Measurements from ENCODE around the gene PZP.
"Not testable (repeated sequence)": the region's sequence is repeated elsewhere in the genome, so short reads cannot be mapped to it uniquely, and the experiment has no call there.

Gene PZP

GRCh38 chr12:9156119-9156518, 52.1 kb downstream of the PZP start:
- Mint-ChIP-seq H3K36me3 (ENCODE audit: low read depth) (no peaks in the 10 kb centered on the region), H3K27me3 (ENCODE audit: low read depth) (no peaks in the 10 kb centered on the region), H3K4me3 (no peak overlapping the region), H3K27ac (no peak overlapping the region), H3K4me1 (ENCODE audit: low read depth) (no peaks in the 10 kb centered on the region), H3K9me3 (no peaks in the 10 kb centered on the region)
- DNase-seq (ENCODE audit: low spot score): no peak

- Mint-ChIP-seq H3K4me3 (no peak overlapping the region), H3K4me1 (ENCODE audit: low read depth) (no peaks in the 10 kb centered on the region), H3K27ac (no peak overlapping the region), H3K36me3 (ENCODE audit: low read depth) (no peaks in the 10 kb centered on the region), H3K27me3 (ENCODE audit: low read depth) (no peaks in the 10 kb centered on the region), H3K9me3 (peaks cover 6% of the 10 kb centered on the region)
- no peak for DNase-seq (ENCODE audit: low spot score)
Observed at GRCh38 chr12:9149372-9149771, 58.8 kb downstream of the PZP start.

GRCh38 chr12:9148926-9149325, 59.3 kb downstream of the PZP start:
- no peaks in the 10 kb centered on the region for H3K4me1 Mint-ChIP-seq (ENCODE audit: low read depth)
- H3K27me3 Mint-ChIP-seq (ENCODE audit: low read depth): no peaks in the 10 kb centered on the region
- peaks cover 6% of the 10 kb centered on the region for H3K9me3 Mint-ChIP-seq
- H3K4me3 Mint-ChIP-seq: no peak overlapping the region
- DNase-seq (ENCODE audit: low spot score): no peak
- H3K27ac Mint-ChIP-seq: no peak overlapping the region
- no peaks in the 10 kb centered on the region for H3K36me3 Mint-ChIP-seq (ENCODE audit: low read depth)

DNA sequence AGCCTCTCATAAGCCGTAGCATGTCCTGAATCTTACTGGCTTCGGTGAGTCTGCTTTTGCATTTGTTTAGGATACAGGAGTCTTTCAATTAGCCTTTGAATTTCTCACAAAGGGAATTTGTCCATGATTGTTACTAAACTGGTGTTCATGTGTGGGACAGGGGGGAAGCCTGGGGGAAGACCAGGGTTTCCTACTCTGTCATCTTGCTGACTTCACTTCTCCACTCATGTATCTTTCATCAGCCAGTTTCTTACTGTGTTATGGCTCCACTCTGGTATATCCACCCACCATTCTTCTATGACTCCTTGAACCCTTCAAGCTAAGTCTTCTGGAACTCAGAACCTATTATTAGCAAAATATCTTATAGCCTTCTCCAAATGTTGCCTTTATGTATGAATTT, 60.7 kb downstream of the PZP start:
- H3K9me3 Mint-ChIP-seq: peaks cover 6% of the 10 kb centered on the region
- no peak overlapping the region for H3K27ac Mint-ChIP-seq
- DNase-seq (ENCODE audit: low spot score): no peak
- H3K4me1 Mint-ChIP-seq (ENCODE audit: low read depth): no peaks in the 10 kb centered on the region
- H3K36me3 Mint-ChIP-seq (ENCODE audit: low read depth): no peaks in the 10 kb centered on the region
- peaks cover 3% of the 10 kb centered on the region for H3K27me3 Mint-ChIP-seq (ENCODE audit: low read depth)
- no peak overlapping the region for H3K4me3 Mint-ChIP-seq

DNA sequence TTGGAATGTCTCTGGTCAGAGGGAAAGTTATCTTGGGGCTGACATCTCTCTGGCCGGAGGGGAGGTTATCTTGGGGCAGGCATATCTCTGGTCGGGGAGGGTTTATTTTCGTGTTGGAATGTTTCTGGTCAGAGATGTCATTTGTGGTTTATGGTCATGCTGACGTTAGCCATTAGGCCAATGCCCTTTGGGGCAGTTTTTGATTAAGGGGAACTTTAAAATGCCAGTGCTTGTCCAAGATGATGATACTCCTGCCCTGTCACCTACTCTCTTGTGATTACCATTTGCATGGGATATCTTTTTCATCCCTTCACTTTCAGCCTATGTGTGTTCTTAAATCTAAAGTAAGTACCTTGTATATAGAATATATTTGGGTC, 63.5 kb downstream of the PZP start:
- Mint-ChIP-seq H3K9me3 (peaks cover 6% of the 10 kb centered on the region), H3K4me1 (ENCODE audit: low read depth) (no peaks in the 10 kb centered on the region), H3K27ac (no peak overlapping the region), H3K36me3 (ENCODE audit: low read depth) (no peaks in the 10 kb centered on the region), H3K27me3 (ENCODE audit: low read depth) (peaks cover 3% of the 10 kb centered on the region), H3K4me3 (no peak overlapping the region)
- DNase-seq (ENCODE audit: low spot score): no peak

DNA sequence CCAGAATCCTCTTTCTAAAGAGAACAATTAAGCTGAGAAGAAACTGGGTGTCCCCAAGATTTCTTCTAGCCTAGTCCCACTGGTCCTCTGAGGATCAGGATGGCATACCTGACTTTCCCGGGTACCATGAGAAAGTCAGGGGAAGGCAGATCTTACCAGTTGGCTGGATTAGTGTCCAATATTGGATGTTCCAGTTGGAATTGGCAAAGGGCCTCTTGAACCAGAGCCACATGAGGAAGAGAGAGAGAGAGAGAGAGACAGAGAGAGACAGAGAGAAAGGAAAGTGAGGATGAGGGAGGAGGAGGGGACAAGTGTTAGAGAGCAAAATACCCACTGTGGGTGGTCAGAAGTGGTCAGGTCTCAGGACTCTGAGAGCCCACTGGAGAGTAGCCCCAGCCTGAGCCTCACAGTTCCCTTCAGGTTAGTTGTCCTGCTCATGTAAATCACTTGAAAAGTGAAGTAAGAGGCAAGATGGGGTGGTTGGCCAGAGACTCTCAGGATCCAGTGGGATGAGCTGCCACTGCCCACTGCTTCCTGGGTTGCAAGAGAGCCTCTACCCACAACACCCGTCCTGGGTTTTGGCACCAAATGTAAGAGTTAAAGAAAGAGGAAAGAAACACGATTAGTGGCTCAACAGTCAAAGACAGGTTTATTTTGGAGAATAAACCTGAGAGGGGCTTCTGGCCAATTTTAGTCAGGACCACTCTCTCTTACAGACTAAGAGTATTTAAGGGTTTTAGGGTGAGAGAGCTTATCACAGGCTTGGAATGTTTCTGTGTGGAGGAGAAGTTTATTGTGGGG, 64.1 kb downstream of the PZP start:
- no peak for DNase-seq (ENCODE audit: low spot score)
- Mint-ChIP-seq H3K27me3 (ENCODE audit: low read depth) (peaks cover 3% of the 10 kb centered on the region), H3K9me3 (peaks cover 6% of the 10 kb centered on the region), H3K4me3 (no peak overlapping the region), H3K36me3 (ENCODE audit: low read depth) (no peaks in the 10 kb centered on the region), H3K4me1 (ENCODE audit: low read depth) (no peaks in the 10 kb centered on the region), H3K27ac (no peak overlapping the region)

DNA sequence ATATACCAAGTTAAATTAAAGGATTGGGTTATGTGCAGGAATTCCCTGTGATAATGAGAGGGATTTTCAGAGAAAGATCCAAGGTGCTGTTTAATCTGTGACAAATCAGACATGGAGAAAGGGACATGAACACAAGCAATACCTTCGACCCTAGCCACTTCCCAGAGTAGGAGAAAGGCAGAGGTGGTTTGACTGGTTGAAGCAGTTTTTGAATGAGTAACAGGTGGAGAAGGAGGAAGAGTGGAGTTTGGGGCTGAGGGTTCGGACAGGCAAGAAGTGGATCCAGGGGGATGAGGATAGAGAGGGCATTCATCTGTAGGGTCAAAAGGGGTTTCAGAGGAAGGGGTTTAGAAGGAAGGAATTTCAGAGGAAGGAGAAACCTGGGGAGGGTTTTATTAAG, 65.1 kb downstream of the PZP start:
- Mint-ChIP-seq H3K9me3 (peaks cover 6% of the 10 kb centered on the region), H3K27me3 (ENCODE audit: low read depth) (peaks cover 3% of the 10 kb centered on the region), H3K4me3 (no peak overlapping the region), H3K4me1 (ENCODE audit: low read depth) (no peaks in the 10 kb centered on the region), H3K36me3 (ENCODE audit: low read depth) (no peaks in the 10 kb centered on the region), H3K27ac (no peak overlapping the region)
- DNase-seq (ENCODE audit: low spot score): no peak

- H3K27me3 Mint-ChIP-seq (ENCODE audit: low read depth); H3K36me3 Mint-ChIP-seq (ENCODE audit: low read depth); H3K4me3 Mint-ChIP-seq; H3K27ac Mint-ChIP-seq; H3K9me3 Mint-ChIP-seq; DNase-seq (ENCODE audit: low spot score); H3K4me1 Mint-ChIP-seq (ENCODE audit: low read depth): not testable (repeated sequence)
Observed at GRCh38 chr12:9139588-9140290, 68.5 kb downstream of the PZP start.

- Mint-ChIP-seq H3K27ac (no peak overlapping the region), H3K27me3 (ENCODE audit: low read depth) (no peaks in the 10 kb centered on the region), H3K36me3 (ENCODE audit: low read depth) (no peaks in the 10 kb centered on the region), H3K9me3 (no peaks in the 10 kb centered on the region), H3K4me3 (no peak overlapping the region), H3K4me1 (ENCODE audit: low read depth) (no peaks in the 10 kb centered on the region)
- no peak for DNase-seq (ENCODE audit: low spot score)
Observed at GRCh38 chr12:9135903-9136310, 72.3 kb downstream of the PZP start.

- Mint-ChIP-seq H3K4me3 (no peak overlapping the region), H3K4me1 (ENCODE audit: low read depth) (no peaks in the 10 kb centered on the region), H3K27me3 (ENCODE audit: low read depth) (no peaks in the 10 kb centered on the region), H3K27ac (no peak overlapping the region), H3K9me3 (no peaks in the 10 kb centered on the region), H3K36me3 (ENCODE audit: low read depth) (no peaks in the 10 kb centered on the region)
- no peak for DNase-seq (ENCODE audit: low spot score)
Observed at GRCh38 chr12:9134981-9135628, 73.1 kb downstream of the PZP start.

- no peaks in the 10 kb centered on the region for H3K9me3 Mint-ChIP-seq
- H3K36me3 Mint-ChIP-seq (ENCODE audit: low read depth): no peaks in the 10 kb centered on the region
- no peaks in the 10 kb centered on the region for H3K4me1 Mint-ChIP-seq (ENCODE audit: low read depth)
- no peak overlapping the region for H3K27ac Mint-ChIP-seq
- no peaks in the 10 kb centered on the region for H3K27me3 Mint-ChIP-seq (ENCODE audit: low read depth)
- DNase-seq (ENCODE audit: low spot score): no peak
- no peak overlapping the region for H3K4me3 Mint-ChIP-seq
Observed at GRCh38 chr12:9133216-9133916, 74.8 kb downstream of the PZP start.

DNA sequence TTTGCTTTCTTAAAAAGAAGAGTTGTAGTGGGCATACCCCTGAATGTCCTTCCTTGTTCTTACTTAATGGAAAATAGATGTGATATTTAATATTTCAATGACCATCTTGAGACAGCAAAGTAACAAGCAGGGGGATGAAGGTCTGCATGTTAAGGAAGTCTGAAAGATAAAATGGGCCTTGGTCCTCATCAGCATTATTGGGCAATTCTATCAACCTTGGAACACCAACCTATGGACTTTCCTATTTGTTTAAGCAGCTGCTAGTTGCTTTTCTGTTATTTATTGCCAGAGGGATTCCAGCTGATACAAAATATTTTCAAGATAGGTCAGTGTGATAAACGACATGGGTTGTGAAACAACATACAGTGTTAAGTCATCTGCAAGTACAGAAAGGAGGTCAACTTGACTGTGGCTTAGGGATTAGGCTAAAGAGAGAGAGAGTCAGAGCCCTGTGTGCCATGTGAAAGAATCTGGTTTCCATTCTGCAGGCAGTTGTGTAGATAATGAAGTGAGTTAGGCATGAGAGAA, 76.1 kb downstream of the PZP start:
- no peak overlapping the region for H3K4me3 Mint-ChIP-seq
- no peaks in the 10 kb centered on the region for H3K36me3 Mint-ChIP-seq (ENCODE audit: low read depth)
- no peaks in the 10 kb centered on the region for H3K9me3 Mint-ChIP-seq
- no peak overlapping the region for H3K27ac Mint-ChIP-seq
- no peak for DNase-seq (ENCODE audit: low spot score)
- H3K27me3 Mint-ChIP-seq (ENCODE audit: low read depth): no peaks in the 10 kb centered on the region
- H3K4me1 Mint-ChIP-seq (ENCODE audit: low read depth): no peaks in the 10 kb centered on the region

DNA sequence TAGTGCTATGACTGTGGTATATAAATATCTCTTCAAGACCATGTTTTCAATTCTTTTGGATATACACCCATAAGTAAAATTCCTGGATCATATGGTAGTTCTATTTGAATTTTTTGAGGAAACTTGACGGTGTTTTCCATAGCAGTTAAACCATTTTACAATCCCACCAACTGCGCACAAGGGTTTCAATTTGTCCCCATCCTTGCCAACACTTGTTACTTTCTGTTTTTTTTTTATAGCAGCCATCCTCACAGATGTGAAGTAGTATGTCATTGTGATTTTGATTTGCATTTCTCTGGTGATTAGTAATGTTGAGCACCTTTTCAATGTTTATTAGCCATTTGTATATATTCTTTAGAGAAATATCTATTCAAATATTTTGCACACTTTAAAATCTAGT, 78.0 kb downstream of the PZP start:
- Mint-ChIP-seq H3K27me3 (ENCODE audit: low read depth) (no peaks in the 10 kb centered on the region), H3K36me3 (ENCODE audit: low read depth) (no peaks in the 10 kb centered on the region), H3K4me1 (ENCODE audit: low read depth) (no peaks in the 10 kb centered on the region), H3K27ac (no peak overlapping the region), H3K4me3 (no peak overlapping the region), H3K9me3 (no peaks in the 10 kb centered on the region)
- no peak for DNase-seq (ENCODE audit: low spot score)

Measured in T-helper 2 cell treated with Interferon-gamma antibody and Interleukin-4, amounts not matched to agents 5 μg/mL and 100 μg/mL, for 36 hours (primary cell).